Measurements from ENCODE around the gene RBKS. TPM values are rescaled to one million over a fixed set of nuclear protein-coding genes. Genes with fewer than 3 reads are reported as not detected.

The RBKS gene
- total RNA-seq, 1 donor from 2014 or later: 0.83 TPM

DNA sequence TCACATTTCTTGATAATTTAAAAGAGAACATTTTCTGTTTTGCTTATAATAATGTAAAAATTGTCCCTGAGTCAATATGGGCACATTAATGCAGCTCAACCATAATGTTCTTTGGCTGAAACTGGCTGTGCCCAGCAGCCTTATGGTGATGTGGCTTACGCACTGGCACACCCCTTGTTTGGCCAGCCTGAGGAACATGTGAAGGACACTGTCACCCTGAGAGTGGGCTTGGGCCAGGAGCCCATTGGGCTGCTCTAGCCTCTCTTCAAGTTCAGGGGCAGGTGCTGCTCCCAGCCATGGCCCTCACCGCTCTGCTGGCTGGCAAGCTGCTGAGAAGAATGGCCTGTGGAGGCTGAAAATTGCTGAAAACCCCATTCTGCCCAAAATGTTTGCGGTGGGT lies 81.2 kb downstream of the RBKS start:
- Mint-ChIP-seq H3K27ac (ENCODE audit: unreplicated experiment) (no peak overlapping the region), H3K4me3 (ENCODE audit: unreplicated experiment) (no peak overlapping the region), H3K36me3 (ENCODE audit: unreplicated experiment) (no peaks in the 10 kb centered on the region), H3K9me3 (ENCODE audit: unreplicated experiment) (no peaks in the 10 kb centered on the region), H3K27me3 (ENCODE audit: unreplicated experiment) (no peaks in the 10 kb centered on the region), H3K4me1 (ENCODE audit: unreplicated experiment) (peaks cover 24% of the 10 kb centered on the region)
- TF ChIP-seq, protein P1, sequence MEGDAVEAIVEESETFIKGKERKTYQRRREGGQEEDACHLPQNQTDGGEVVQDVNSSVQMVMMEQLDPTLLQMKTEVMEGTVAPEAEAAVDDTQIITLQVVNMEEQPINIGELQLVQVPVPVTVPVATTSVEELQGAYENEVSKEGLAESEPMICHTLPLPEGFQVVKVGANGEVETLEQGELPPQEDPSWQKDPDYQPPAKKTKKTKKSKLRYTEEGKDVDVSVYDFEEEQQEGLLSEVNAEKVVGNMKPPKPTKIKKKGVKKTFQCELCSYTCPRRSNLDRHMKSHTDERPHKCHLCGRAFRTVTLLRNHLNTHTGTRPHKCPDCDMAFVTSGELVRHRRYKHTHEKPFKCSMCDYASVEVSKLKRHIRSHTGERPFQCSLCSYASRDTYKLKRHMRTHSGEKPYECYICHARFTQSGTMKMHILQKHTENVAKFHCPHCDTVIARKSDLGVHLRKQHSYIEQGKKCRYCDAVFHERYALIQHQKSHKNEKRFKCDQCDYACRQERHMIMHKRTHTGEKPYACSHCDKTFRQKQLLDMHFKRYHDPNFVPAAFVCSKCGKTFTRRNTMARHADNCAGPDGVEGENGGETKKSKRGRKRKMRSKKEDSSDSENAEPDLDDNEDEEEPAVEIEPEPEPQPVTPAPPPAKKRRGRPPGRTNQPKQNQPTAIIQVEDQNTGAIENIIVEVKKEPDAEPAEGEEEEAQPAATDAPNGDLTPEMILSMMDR (IDR thresholded peaks at IDR 0.05): no peak
- DNase-seq (ENCODE audit: extremely low spot score, unreplicated experiment): no peak

GRCh38 chr2:27808418-27808817 lies 81.8 kb downstream of the RBKS start:
- peaks cover 24% of the 10 kb centered on the region for H3K4me1 Mint-ChIP-seq (ENCODE audit: unreplicated experiment)
- TF ChIP-seq, protein P1 (IDR thresholded peaks at IDR 0.05): no peak

GRCh38 chr2:27807476-27807875 lies 82.7 kb downstream of the RBKS start:
- peaks cover 24% of the 10 kb centered on the region for H3K4me1 Mint-ChIP-seq (ENCODE audit: unreplicated experiment)
- no peak for DNase-seq (ENCODE audit: extremely low spot score, unreplicated experiment)
- no peaks in the 10 kb centered on the region for H3K9me3 Mint-ChIP-seq (ENCODE audit: unreplicated experiment)
- no peak overlapping the region for H3K27ac Mint-ChIP-seq (ENCODE audit: unreplicated experiment)
- TF ChIP-seq, protein P1 (IDR thresholded peaks at IDR 0.05): peak; percentile 61
- H3K36me3 Mint-ChIP-seq (ENCODE audit: unreplicated experiment): no peaks in the 10 kb centered on the region
- no peaks in the 10 kb centered on the region for H3K27me3 Mint-ChIP-seq (ENCODE audit: unreplicated experiment)
- H3K4me3 Mint-ChIP-seq (ENCODE audit: unreplicated experiment): no peak overlapping the region

More at GRCh38 chr2:27808418-27808817, 81.8 kb downstream of the RBKS start:
- no peak for DNase-seq (ENCODE audit: extremely low spot score, unreplicated experiment)
- Mint-ChIP-seq H3K27ac (ENCODE audit: unreplicated experiment) (no peak overlapping the region), H3K9me3 (ENCODE audit: unreplicated experiment) (no peaks in the 10 kb centered on the region), H3K4me3 (ENCODE audit: unreplicated experiment) (no peak overlapping the region), H3K36me3 (ENCODE audit: unreplicated experiment) (no peaks in the 10 kb centered on the region), H3K27me3 (ENCODE audit: unreplicated experiment) (no peaks in the 10 kb centered on the region)

GRCh38 chr2:27806311-27807059 lies 83.7 kb downstream of the RBKS start:
- H3K9me3 Mint-ChIP-seq (ENCODE audit: unreplicated experiment): no peaks in the 10 kb centered on the region
- H3K4me1 Mint-ChIP-seq (ENCODE audit: unreplicated experiment): peaks cover 21% of the 10 kb centered on the region
- H3K27me3 Mint-ChIP-seq (ENCODE audit: unreplicated experiment): no peaks in the 10 kb centered on the region
- TF ChIP-seq, protein P1 (IDR thresholded peaks at IDR 0.05): no peak
- no peak overlapping the region for H3K4me3 Mint-ChIP-seq (ENCODE audit: unreplicated experiment)
- no peaks in the 10 kb centered on the region for H3K36me3 Mint-ChIP-seq (ENCODE audit: unreplicated experiment)
- H3K27ac Mint-ChIP-seq (ENCODE audit: unreplicated experiment): no peak overlapping the region
- DNase-seq (ENCODE audit: extremely low spot score, unreplicated experiment): no peak

DNA sequence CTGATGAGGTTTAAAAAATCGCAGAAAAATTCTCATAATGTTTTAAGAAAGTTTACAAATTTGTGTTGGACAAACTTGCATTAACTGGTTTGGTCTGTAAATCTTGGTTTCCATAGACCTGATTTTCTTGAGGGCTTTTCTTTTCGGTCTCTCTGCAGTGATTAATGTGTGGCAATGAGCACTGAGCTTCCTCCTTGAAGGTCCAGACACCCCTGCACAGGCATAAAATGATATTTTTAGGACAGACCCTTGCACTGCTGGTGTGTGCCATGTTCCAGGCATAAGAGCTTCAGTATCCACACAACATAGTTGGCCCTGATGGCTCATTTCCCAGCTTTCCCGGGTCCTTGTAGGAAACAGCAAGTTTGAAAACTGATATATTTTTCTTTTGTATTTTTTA lies 85.0 kb downstream of the RBKS start:
- H3K4me1 Mint-ChIP-seq (ENCODE audit: unreplicated experiment): peaks cover 27% of the 10 kb centered on the region
- H3K27ac Mint-ChIP-seq (ENCODE audit: unreplicated experiment): no peak overlapping the region
- DNase-seq (ENCODE audit: extremely low spot score, unreplicated experiment): no peak
- H3K4me3 Mint-ChIP-seq (ENCODE audit: unreplicated experiment): no peak overlapping the region
- H3K36me3 Mint-ChIP-seq (ENCODE audit: unreplicated experiment): no peaks in the 10 kb centered on the region
- no peaks in the 10 kb centered on the region for H3K27me3 Mint-ChIP-seq (ENCODE audit: unreplicated experiment)
- TF ChIP-seq, protein P1 (IDR thresholded peaks at IDR 0.05): no peak
- no peaks in the 10 kb centered on the region for H3K9me3 Mint-ChIP-seq (ENCODE audit: unreplicated experiment)
